ENCODE measurements around the gene CD2AP.

GRCh38 chr6:47599512-47599911 lies 121.9 kb downstream of the CD2AP start:
- TF ChIP-seq CTCF (IDR thresholded peaks at IDR 0.05 in 8 of 11, conservative IDR thresholded peaks at IDR 0.05 in 3 of 11) (no peak), POLR2AphosphoS5 (IDR thresholded peaks at IDR 0.05) (no peak)

Measured in spleen (tissue), 7 donors.